Muscle layer of duodenum (tissue), 2 donors: ENCODE results near the gene CALCR.

Source experiments
- H3K27ac ChIP-seq: one replicate; pipeline ENCODE4 v1.7.0; 2013; ENCODE audit warnings: mild to moderate bottlenecking, low read length
- H3K27me3 ChIP-seq: one replicate; pipeline ENCODE4 v1.7.0; 2013; ENCODE audit warnings: low read depth, mild to moderate bottlenecking, control low read depth, low read length
- H3K36me3 ChIP-seq, 2 donors: one replicate each; pipeline ENCODE4 v1.7.0; 2013; ENCODE audit warnings: low read length in 2 of 2, control low read depth in 1 of 2, mild to moderate bottlenecking in 1 of 2; ENCODE audit not compliant: insufficient read depth in 2 of 2, control insufficient read depth in 1 of 2
- H3K4me1 ChIP-seq, 2 donors: one replicate each; pipeline ENCODE4 v1.7.0; 2013; ENCODE audit warnings: low read length in 2 of 2, mild to moderate bottlenecking in 2 of 2, control low read depth in 1 of 2, moderate library complexity in 1 of 2; ENCODE audit not compliant: insufficient read depth in 2 of 2, control insufficient read depth in 1 of 2
- H3K4me3 ChIP-seq, 2 donors: one replicate each; pipeline ENCODE4 v1.7.0; 2013; ENCODE audit warnings: low read length in 2 of 2, low read depth in 1 of 2, mild to moderate bottlenecking in 1 of 2
- H3K9me3 ChIP-seq, 2 donors: one replicate each; pipeline ENCODE4 v1.7.0; 2013; ENCODE audit warnings: low read length in 2 of 2, control low read depth in 1 of 2, mild to moderate bottlenecking in 1 of 2; ENCODE audit not compliant: control insufficient read depth in 1 of 2
- donor health status: healthy.

The CALCR gene

DNA sequence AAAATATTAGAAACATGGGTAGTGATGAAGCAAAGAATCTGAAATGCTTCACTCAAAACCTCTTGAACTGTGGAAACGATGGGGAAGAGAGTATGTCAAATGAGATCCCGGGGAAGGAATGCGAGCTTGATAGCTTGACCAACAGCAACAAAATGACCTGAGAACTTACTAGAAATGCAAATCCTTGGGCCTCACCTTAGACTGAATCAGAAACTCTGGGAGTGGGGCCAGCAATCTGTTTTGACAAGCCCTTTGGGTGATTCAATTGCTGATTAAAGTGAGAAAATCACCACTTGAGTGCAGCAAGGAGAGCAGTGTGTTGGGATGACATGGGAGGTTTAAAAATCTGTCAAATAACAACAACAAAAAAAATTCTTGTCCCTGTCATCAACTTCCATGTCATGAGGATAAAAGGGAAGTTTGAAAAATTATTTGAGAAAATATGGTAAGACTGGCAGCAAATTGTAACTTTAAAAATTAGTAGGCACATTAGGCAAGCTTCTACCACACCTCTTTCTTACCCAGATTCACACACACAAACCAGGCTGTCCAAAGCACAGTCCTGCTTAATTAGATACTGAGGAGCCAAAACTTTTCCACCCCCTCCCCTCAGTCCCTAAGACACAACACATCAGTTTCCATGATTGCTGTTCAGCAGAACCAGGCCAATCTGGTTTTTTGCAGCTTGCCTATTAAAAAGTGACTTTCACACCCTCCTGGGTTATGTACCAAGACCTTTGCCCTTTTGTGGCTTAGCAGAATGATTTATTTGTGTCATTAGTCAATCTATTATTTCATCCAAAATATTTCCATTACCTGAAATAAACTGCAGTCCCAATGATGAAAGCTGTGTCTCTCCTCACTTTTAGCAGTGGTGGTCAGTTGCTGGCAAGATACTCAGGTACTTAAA, 15.6 kb downstream of the CALCR start:
- H3K4me3 ChIP-seq: no peak overlapping the region
- H3K27ac ChIP-seq: no peak overlapping the region
- no peaks in the 10 kb centered on the region for H3K9me3 ChIP-seq
- no peaks in the 10 kb centered on the region for H3K36me3 ChIP-seq
- no peaks in the 10 kb centered on the region for H3K27me3 ChIP-seq
- H3K4me1 ChIP-seq: no peaks in the 10 kb centered on the region

GRCh38 chr7:93551931-93552330, 22.6 kb downstream of the CALCR start:
- Histone ChIP-seq H3K9me3 (no peaks in the 10 kb centered on the region), H3K36me3 (no peaks in the 10 kb centered on the region), H3K27ac (no peak overlapping the region), H3K27me3 (no peaks in the 10 kb centered on the region), H3K4me3 (no peak overlapping the region), H3K4me1 (no peaks in the 10 kb centered on the region)

GRCh38 chr7:93551063-93551895, 23.2 kb downstream of the CALCR start:
- no peaks in the 10 kb centered on the region for H3K36me3 ChIP-seq
- H3K27me3 ChIP-seq: no peaks in the 10 kb centered on the region
- no peak overlapping the region for H3K4me3 ChIP-seq
- no peak overlapping the region for H3K27ac ChIP-seq
- no peaks in the 10 kb centered on the region for H3K9me3 ChIP-seq
- no peaks in the 10 kb centered on the region for H3K4me1 ChIP-seq

DNA sequence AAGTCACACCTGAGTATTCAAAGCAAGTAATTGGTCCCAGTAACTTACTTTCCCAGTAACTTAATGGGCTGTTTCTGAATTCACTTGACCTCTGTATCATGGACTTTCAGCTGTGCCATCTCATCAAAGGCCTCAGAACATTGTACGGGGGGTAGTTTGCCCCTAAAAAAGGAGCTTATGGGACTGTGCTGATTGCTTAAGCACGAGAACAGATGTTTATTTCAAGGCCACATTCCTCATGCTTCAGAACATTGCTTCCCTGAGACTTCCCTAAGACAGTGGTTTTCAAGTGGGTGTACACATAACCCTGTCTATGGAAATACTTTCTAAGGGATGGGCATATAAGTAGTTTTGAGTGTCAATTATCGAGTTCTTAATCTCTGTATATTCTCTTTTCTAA, 26.8 kb downstream of the CALCR start:
- H3K4me1 ChIP-seq: no peaks in the 10 kb centered on the region
- no peaks in the 10 kb centered on the region for H3K27me3 ChIP-seq
- no peak overlapping the region for H3K4me3 ChIP-seq
- H3K27ac ChIP-seq: no peak overlapping the region
- no peaks in the 10 kb centered on the region for H3K36me3 ChIP-seq
- no peaks in the 10 kb centered on the region for H3K9me3 ChIP-seq

DNA sequence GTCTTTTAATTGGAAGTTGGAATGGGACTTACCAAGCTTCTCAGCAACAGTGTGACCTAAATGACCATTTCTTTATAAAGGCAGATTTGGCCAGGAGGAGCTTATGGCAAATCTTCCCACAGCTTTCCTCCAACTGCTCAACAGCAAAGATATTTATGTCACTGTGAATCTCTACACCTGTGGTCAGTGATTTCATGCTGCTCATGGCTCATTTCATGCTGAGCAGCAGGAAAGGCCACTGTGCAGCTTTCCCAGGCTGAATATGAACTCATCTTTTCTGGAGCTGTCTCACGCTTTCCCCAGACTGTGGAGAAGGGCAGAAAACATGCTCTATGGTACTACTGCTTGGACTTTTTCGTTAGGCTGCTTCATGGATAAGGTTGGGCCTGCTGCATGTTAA, 29.8 kb downstream of the CALCR start:
- H3K27ac ChIP-seq: no peak overlapping the region
- no peaks in the 10 kb centered on the region for H3K27me3 ChIP-seq
- H3K4me1 ChIP-seq: no peaks in the 10 kb centered on the region
- no peak overlapping the region for H3K4me3 ChIP-seq
- no peaks in the 10 kb centered on the region for H3K36me3 ChIP-seq
- no peaks in the 10 kb centered on the region for H3K9me3 ChIP-seq

- no peak overlapping the region for H3K4me3 ChIP-seq
- H3K4me1 ChIP-seq: no peaks in the 10 kb centered on the region
- no peaks in the 10 kb centered on the region for H3K9me3 ChIP-seq
- no peak overlapping the region for H3K27ac ChIP-seq
- no peaks in the 10 kb centered on the region for H3K27me3 ChIP-seq
- no peaks in the 10 kb centered on the region for H3K36me3 ChIP-seq
Observed at GRCh38 chr7:93538061-93538460, 36.5 kb downstream of the CALCR start.

GRCh38 chr7:93535616-93536015, 38.9 kb downstream of the CALCR start:
- Histone ChIP-seq H3K4me1 (no peaks in the 10 kb centered on the region), H3K27ac (no peak overlapping the region), H3K27me3 (no peaks in the 10 kb centered on the region), H3K36me3 (no peaks in the 10 kb centered on the region), H3K4me3 (no peak overlapping the region), H3K9me3 (no peaks in the 10 kb centered on the region)

DNA sequence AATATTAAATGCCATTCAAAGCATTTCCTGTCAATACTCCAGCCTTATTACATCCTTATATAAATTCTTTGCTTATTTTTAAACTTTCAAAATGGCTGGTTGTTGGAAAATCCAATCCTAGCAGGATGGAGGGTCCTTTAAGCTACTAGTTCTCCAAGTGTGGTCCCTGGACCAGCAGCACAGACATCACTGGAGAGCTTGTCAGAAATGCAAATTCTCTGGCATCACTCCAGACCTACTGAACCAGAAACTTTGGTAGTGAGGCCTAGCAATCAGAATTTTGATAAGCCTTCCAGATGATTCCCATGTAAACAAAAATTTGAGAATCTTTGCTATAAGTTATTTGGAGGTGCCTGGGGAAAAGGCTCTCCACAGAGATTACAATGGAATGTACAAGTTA, 43.8 kb downstream of the CALCR start:
- no peaks in the 10 kb centered on the region for H3K9me3 ChIP-seq
- H3K27ac ChIP-seq: no peak overlapping the region
- no peaks in the 10 kb centered on the region for H3K36me3 ChIP-seq
- no peaks in the 10 kb centered on the region for H3K27me3 ChIP-seq
- no peaks in the 10 kb centered on the region for H3K4me1 ChIP-seq
- no peak overlapping the region for H3K4me3 ChIP-seq

DNA sequence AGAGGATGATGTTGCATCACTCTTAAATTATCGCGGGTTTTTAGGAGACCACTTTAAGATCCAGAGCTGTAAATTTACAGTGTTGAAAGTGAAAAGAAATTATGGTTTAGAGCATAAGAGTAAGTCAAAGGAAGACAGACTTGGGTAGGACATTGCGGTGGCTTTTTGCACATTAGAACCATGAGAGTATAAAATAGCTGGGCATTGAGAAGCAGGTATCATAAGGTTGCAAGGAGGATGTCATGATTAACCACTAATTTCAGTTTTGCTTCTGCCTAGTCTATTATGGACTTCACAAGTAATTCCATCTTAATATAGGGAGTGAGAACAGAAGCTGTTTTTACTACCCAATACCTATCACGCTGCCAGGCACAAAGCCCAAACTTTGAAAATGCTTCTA, 57.7 kb downstream of the CALCR start:
- Histone ChIP-seq H3K9me3 (no peaks in the 10 kb centered on the region), H3K36me3 (no peaks in the 10 kb centered on the region), H3K27me3 (no peaks in the 10 kb centered on the region), H3K27ac (no peak overlapping the region), H3K4me1 (no peaks in the 10 kb centered on the region), H3K4me3 (no peak overlapping the region)

DNA sequence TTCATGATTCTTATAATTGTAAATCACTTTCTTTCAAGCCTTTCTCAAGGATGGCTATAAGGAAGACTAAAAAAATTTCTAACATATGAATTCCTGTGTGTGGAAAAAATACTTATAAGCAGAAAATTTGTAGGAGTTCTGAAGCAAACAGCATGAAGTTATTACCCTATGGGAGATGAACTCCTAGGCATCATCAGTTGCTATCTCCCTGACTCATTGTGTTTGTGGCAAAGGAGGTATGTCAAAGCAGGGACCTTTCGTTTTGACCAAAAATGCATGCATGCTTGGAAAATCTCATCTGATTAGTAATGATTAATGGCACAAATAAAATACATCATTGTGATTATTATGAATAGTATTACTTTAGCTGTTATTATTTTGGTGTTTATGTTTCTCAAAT, 59.4 kb downstream of the CALCR start:
- Histone ChIP-seq H3K27me3 (no peaks in the 10 kb centered on the region), H3K36me3 (no peaks in the 10 kb centered on the region), H3K4me3 (no peak overlapping the region), H3K9me3 (no peaks in the 10 kb centered on the region), H3K4me1 (no peaks in the 10 kb centered on the region), H3K27ac (no peak overlapping the region)

DNA sequence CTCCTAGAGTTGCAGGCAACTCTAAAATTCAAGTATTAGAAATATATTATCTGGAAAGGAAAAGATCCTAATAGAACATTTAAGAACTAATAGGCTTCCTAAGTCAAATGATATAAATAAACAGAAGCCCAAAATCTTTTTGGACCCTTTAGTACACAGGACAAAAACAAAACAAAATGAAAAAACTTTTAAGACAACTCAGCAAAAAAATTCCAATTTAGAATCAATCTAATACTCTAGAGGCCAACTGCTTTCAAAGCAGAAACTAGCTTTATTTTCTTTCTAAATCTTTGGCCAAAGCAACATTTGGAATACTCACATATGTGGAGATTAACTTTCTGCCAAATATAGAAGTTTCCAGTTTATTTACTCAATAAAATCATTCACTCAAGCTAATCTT, 65.2 kb downstream of the CALCR start:
- Histone ChIP-seq H3K9me3 (no peaks in the 10 kb centered on the region), H3K27ac (no peak overlapping the region), H3K4me3 (no peak overlapping the region), H3K27me3 (no peaks in the 10 kb centered on the region), H3K36me3 (no peaks in the 10 kb centered on the region), H3K4me1 (no peaks in the 10 kb centered on the region)
